GM19452 (cell line): ENCODE measurements around the gene PTPRN.
A peak's percentile ranks its signal among the peaks of the same experiment; 100 is the strongest.

Experiments
- ATAC-seq: cut with Tn5 transposase; IDR thresholded peaks from one replicate; pipeline ENCODE4 v1.9.1; 2021; ENCODE audit not compliant: unreplicated experiment

Gene PTPRN

GRCh38 chr2:219308142-219309101 lies 779 bp downstream of the PTPRN start:
- ATAC-seq, result no peak

GRCh38 chr2:219306047-219306446 lies 3.2 kb downstream of the PTPRN start:
- no peak for ATAC-seq

GRCh38 chr2:219304223-219304622 lies 5.0 kb downstream of the PTPRN start:
- ATAC-seq, result no peak

GRCh38 chr2:219302412-219302968 lies 6.7 kb downstream of the PTPRN start:
- ATAC-seq, result no peak

- no peak for ATAC-seq
Observed at GRCh38 chr2:219300022-219300421, 9.2 kb downstream of the PTPRN start.

GRCh38 chr2:219299372-219299760 lies 9.8 kb downstream of the PTPRN start:
- ATAC-seq, result no peak

GRCh38 chr2:219298759-219299371 lies 10.3 kb downstream of the PTPRN start:
- peak; percentile 60 for ATAC-seq

GRCh38 chr2:219297766-219298456 lies 11.3 kb downstream of the PTPRN start:
- no peak for ATAC-seq

GRCh38 chr2:219296631-219297391 lies 12.4 kb downstream of the PTPRN start:
- ATAC-seq, result no peak

- no peak for ATAC-seq
Observed at GRCh38 chr2:219296142-219296541, 13.1 kb downstream of the PTPRN start.

- ATAC-seq, result peak; percentile 85
Observed at GRCh38 chr2:219294356-219295351, 14.5 kb downstream of the PTPRN start.

GRCh38 chr2:219293736-219294231 lies 15.4 kb downstream of the PTPRN start:
- no peak for ATAC-seq

- ATAC-seq, result no peak
Observed at GRCh38 chr2:219292616-219293015, 16.6 kb downstream of the PTPRN start.

GRCh38 chr2:219291910-219292490 lies 17.2 kb downstream of the PTPRN start:
- ATAC-seq, result no peak

GRCh38 chr2:219291394-219291793 lies 17.8 kb downstream of the PTPRN start:
- no peak for ATAC-seq

- no peak for ATAC-seq
Observed at GRCh38 chr2:219290381-219291171, 18.6 kb downstream of the PTPRN start.

- ATAC-seq, result no peak
Observed at GRCh38 chr2:219289537-219290361, 19.5 kb downstream of the PTPRN start.
